NCI-H748 treated with DMSO at 0.1 percent for 48 hours (cell line): ENCODE results near the gene ST8SIA5.

Experiments used
- DNase-seq: peaks from one replicate; lab custom pipeline; 2025; lab: John Stamatoyannopoulos, UW

Gene ST8SIA5

DNA sequence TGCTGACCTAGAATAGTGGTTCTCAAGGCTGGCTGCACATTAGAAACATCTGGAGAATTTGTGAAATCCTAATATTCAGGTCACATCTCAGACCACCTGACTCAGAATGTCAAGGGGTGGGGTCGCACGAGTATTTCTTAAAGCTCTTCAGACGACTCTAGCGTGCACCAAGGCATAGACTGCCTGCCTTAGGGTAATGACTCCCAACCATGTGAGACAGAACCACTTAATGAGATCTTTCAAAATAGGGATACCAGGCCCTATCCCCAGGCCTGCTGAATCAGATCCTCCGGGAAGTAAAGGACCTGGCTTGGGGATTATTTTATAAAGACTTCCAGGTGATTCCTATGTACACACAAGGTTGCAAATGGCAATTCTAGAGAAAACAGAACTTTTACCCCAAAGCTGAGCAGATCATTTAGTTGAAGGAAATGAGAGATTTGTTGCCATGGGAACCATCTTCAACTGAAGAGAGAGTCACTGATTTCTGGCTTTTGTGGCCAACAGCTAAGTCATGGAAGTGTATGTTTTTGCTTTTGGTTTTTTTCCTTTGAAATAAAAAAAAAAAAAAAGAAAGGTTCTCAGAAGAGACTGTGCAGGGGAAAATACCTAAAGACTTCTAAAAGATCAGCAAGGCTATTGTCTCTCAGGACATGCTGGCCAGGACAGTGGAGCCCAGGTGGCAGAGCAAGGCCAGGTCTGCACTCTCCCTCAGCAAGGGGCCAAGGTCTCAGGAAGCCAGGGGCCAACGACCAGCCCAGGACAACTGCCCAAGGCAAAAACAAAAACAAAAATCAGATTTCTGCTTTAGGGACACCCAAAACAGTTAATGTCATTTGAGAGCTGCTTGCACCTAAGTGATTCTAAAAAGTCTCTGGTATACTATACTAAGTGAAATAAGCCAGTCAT, 84.5 kb downstream of the ST8SIA5 start:
- DNase-seq = no peak

DNA sequence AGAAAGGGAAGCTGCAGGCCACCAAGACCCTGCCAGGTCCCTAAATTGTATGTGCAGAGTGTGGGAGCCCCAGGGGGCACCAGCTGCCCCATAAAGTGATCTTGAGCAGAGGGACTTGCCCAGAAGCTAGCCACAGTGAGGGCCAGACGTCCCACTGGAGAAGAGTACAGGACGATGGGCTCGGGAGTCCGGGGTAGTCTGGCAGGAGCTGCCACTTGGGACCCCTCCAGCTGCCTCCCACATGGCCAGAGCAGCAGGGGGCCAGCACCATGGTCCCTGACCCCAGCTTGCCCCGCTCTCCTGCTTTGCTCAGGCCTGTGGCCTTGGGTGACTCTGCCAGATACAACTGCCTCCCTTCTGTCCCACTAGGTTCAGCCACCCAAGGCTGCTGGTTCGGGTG, 88.2 kb downstream of the ST8SIA5 start:
- DNase-seq = no peak

DNA sequence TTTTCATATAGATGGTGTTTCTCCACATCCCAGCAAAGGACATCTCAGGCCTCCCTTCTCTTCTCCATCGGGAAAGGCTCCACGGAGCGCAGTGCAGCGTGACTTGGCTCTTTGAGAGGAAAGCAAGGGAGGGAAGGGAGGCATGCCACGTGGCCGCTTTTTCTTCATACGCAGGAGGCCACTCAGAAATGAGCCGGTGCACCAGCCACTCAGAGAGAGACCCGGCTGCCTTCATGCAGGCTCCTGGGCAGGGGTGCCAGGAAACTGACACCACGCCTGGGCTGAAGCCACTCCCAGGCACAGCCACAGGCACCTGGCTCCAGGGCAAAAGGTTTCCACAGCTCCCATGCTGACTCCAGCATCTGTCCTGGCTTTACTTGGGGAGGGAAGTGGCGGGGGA, 88.7 kb downstream of the ST8SIA5 start:
- DNase-seq = no peak

DNA sequence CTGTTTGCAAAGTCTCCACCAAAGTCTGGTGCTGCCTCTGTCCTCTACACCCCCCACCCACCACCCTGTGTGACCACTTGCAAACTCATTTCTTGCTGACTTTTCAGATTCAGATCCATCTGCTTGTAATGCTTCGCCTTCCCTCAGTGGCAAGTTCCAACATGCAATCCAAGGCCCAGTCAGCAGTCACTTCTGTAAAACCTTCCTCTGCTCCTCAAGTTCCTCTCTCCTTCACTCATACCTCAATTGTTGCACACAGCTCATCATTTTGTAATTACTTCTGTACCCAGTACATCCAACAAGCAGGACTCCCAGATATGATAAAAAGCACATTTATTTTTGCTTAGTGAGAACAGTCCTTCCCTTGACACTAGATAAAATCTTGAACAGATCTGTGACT, 93.3 kb downstream of the ST8SIA5 start:
- no peak for DNase-seq

DNA sequence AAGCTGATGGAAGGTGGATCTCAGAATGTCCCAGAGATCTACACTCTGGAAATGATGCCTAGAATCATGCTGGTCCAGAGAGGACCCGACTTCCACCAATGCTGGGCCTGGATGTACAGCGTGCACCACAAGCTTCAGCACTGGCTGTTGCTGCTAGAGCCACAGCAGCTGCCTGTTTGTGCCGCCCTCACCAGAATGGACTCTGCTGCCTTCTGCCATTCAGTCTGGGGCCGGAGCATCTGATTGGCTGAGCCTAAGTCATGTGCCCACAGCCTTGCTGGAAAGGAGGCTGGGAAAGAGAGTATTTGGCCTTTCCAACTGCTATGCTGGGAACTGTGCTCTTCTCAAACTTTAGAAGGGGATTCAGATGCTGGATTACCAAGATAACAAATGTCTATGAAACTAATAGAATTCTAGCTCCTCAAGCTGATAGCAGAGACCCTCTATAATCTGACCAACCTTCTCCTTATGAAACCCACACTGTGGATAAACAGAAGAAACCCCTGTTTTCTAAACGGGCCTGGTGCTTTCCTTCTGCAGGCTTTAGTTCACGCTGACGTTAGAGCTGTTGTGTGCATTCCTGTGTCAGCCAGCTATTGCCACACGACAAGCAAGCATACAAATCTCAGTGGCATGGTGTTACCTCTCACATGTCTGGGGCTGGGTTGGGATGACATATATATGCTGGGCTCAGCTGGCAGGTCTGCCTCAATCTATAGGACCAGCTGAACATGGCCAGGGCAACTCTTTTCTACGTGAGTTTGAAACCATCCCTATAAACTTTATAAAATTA, 95.7 kb downstream of the ST8SIA5 start:
- DNase-seq = no peak

DNA sequence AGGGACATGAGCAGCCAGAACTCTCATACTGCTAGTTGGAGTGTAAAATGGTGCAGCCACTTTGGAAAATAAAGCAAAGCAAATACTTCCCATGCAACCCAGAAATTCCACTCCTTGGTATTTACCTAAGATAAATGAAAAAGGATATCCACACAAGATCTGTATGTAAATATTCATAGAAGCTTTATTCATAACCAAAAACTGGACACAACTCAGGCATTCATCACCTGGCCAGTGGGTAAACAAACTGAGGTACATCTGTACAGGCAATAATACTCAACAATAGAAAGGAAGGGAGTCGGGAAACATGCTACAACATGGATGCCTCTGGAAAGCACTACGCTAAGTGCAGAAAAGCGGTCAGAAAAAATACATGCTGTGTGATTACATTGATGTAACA, 97.4 kb downstream of the ST8SIA5 start:
- DNase-seq = no peak

DNA sequence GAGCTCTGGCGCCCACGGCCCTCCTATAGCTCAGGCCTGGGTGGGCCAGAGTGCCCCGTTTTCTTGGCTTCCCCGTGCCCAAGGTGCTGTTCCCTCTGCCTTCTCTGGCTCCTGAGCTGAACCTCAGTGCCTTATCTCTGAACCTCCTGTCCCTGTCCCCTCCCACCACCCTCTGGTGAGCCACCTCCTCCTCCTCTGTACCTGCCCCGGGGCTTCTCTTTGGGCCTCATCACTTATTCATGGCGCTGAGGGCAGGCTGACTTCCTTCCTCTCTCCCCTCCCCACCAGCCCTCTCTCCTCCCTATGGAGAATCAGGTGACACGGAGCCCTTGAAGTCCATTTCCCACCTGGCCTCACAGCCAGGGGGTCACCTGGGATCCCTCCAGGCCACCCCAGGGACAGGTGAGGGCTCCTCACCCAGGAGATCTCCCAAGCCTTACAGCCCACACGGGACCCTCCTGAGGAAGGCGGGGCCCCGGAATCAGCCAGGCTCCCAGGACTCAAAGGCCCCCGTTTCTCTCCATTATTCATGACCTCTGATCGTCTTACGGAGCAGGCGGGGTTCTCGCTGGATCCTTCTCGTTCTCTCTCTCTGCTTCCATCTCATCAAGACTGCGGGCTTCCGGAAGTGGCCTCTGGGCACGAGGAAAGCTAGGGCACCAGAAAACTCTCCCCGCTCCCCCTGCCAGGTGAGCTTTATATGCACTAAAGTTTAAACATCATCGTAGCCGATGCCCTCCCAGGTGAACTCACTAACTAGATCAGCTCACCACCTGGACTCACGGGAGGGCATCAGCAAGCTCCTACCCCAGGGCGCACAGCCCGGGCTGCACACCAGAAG, 99.5 kb downstream of the ST8SIA5 start, which contains the start of gene LOXHD1:
TSS of gene LOXHD1 (minus strand) at position 106 of the 841 bp plus-strand sequence. CDS start 187 bp downstream, outside the sequence.
- DNase-seq = no peak

DNA sequence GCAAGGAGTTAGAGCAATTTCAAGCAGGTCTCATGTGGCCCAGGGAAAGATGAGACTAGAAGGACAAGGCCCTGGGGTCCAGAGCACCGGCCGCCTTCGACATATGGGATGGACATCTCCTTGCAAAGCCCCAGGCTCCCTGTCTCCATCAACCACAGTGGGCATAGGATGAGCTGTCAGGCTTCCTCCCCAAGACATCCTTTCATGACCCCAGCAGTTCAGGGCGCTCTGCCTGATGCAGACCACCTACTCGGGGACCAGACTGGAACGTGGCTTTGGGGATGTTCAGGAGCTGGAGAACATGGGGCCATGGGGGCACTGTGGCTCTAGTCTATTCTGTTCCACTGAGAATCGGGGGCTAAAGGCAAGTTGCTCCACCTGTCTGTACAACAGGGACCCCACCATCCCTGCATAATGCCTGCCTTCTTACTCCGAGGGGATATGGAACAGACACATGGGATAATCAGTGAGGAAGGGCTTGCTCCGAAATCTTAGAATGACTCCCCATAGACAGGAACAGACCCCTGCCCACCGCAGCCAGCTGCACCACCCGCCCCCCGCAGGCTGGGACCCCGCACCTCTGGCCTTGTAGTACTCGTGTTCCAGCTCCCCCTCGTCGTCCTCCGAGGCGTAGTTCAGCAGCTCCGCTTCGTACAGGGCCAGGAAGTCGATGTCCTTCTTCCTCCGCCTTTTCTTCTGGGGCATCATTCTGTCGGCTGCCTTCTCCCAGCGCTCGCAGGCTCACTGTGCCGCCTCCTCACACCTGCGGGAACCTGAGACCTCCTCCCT, 100.3 kb downstream of the ST8SIA5 start:
- DNase-seq = no peak

DNA sequence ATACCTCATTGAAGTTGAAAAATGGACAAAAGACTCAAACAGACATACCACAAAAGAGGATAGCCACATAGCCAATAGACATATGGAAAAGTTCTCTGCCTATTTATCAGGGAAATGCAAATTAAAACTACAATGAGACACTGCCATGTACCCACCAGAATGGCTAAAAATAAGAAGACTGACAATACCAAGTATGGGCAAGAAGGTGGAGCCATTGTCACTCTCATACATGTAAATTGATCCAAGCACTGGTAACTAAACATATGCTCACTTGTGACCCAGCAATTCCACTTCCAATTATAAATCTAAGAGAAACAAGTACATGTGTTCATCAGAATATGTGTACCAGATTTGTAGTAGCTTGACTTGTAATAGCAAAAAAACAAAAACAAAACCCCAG, 104.5 kb downstream of the ST8SIA5 start:
- DNase-seq = no peak

DNA sequence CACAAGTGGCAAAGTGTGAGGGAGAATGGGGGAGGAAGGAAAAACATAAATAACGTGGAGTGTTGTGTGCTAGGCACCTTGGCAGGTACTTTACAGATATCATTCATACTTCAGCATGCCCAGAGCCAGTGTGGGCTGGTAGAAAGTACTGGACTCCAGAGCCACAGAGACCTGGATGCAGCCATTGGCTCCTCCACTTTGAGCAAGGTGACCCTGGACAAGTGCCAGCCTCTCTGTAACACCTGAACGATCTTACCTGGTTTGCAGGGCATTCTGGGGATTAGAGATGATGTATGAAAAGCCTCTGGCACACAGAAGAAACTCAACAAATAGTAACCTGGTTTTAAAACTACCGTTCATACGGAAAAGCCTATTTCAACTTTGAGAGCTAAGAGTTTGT, 106.2 kb downstream of the ST8SIA5 start:
- no peak for DNase-seq

DNA sequence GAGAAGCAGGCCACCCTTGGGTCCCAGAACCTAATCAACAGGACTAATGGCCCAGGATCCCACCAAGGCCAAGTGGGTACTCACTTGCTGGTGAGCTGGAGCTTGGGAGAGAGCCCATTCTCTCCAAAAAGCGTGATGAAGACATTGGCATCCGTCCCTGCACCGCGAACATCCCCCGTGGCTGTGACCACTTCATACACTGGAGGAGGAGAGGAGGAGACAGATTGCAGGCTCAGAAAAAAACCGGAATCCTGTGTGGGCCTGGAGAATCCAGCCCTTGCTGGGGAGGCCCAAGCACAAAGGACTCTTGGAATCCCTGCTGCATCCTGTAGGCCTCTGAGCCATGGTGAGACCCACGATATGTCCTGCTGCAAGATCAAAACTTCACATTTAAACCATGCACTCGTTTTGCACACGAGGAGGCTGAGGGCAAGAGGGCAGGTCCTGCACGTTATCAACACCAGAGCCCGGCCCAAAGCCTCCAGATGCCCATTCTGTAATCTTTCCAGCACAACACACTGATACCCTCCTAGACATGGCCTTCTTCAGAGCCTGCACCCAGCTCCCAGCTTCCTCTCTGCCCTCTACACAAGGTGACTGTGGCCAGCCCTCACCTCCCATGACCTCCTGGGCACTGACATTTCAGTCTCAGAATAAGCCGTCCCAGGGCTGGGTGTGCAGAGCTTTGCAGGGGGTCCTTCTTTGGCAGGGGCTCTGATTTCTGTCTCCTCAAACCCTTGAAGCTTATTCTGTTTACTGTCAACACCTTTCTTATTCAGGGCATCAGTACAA, 107.6 kb downstream of the ST8SIA5 start:
- DNase-seq = no peak

DNA sequence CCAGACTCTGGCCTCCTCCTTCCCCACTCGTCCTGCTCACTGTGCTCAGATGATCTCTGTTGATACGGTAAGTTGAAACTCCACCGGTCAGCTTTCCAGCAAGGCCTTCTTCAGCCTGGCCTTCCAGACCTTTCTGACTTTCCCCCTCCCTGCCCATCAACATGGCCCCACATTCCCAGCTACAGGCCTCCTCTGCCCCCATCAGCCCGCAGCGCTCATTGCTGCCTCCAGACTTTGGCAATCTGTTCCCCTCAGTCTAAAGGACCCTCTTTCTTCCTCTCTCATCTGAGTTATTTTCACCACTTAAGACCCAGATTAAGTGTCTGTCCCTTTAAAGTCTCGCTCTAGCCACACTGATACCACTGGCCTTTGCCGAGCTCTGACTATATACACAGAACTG, 110.4 kb downstream of the ST8SIA5 start:
- DNase-seq = no peak

DNA sequence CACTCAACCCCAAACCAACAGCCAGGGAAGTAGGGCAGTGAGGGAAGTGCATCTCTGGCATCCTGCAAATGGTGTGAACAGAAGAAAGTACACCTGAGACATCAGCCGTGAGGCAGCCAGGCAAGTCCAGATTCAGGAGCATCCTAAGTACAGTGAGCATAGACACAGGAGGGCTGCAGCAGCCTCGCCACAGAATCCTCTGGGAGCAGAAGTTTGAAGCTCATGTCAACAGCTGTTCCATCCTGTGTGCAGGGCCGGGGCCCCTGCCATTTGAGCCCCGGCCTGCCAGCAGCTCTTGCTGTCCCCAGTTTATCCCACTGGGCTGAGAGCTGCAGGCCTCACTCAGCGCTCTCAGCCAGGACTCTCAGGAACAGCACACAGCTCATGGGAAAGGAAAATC, 114.3 kb downstream of the ST8SIA5 start:
- DNase-seq = no peak

DNA sequence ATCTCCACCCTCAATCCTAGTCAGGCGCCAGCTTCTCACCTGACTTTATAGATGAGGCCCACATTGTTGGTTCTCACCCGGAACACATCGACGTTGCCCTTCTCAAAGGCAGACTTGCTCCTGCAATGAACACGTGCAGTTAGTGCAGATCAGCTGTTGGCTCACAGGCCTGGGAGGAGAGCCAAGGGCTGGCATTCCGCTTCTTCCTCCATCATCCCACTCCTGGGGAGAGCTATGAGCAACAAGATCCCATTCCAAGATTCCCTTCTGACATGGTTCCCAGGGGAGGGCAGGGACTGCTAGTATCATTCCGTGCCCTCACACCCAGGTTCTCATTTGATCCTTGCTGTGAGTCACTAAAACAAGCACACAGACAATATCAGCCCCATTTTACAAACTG, 114.9 kb downstream of the ST8SIA5 start:
- DNase-seq = no peak

DNA sequence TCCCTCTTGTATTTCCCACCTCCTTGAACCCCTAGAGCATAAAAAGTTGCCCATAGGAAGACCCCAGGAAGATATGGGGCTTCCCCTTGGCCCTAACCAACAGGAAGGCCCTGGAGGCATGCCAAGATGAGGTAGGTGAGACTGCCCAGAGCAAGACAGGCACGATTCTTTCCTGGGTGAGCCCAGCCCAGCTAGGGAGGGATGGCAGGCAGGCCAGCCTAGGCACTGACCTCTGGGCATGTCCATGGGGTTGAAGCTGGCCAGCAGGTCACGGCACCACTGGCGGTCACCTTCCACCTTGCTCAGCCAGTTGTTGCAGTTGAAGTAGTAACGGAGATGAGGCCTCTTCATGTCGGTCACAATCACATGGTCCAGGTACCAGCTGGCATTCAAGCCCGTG, 117.5 kb downstream of the ST8SIA5 start:
- no peak for DNase-seq

DNA sequence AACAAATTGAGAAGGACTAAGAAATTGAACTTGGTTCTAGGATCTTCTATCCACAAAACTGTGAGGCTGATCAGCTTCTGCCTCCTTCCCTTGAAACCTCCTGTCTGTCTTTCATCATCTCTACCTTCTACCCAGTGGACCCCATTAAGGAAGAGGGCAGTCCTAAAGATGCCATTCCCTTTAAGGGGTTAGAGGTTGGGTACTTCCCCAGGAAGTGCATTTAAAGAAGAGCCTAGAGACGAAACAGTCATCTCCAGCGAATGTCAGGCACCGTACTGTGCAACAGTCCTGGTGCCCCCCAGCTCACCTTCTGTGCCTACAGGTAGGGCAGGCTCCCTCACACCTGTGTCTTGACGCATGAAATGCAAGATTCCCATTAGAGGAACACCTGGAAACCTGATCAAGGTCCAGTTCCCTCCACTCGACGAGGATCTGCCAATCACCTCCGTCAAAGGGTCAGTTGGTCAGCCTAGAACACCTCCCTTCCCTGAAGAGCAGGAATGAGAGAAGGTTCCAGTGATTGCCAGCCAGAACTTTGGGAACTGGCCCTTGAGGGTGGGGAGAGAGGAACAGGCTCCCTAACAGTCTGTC, 120.7 kb downstream of the ST8SIA5 start:
- no peak for DNase-seq

DNA sequence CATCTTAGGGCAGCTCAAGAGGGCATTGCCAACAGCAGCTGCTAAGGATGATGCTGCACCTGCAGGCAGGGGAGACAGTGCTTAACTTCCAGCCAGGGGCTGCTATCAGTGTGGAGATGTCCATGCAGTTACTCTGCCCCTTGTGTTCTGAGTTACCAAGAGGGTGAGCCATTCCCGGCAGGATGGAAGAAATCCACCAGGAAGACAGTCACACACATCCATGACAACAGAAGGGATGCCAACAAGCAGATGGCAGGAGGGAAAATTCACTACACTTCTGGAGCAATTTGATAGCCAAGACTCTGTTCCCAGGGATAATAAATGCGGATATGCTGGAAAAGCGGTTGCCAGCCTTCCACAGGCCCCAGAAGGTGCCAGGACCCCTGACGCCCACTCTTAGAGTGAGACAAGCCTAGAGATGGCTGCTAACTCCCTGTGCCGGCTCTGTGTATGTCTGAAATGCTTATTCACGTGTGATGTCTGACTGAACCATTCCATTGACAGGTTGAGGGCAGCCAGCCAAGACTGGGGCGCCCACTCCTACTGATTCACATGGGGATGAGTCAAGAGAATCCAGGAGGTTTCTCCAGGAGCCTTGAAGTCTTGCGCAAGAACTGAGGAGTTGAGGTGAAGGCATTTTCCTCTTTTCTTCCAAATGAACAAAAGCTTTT, 124.3 kb downstream of the ST8SIA5 start:
- no peak for DNase-seq

DNA sequence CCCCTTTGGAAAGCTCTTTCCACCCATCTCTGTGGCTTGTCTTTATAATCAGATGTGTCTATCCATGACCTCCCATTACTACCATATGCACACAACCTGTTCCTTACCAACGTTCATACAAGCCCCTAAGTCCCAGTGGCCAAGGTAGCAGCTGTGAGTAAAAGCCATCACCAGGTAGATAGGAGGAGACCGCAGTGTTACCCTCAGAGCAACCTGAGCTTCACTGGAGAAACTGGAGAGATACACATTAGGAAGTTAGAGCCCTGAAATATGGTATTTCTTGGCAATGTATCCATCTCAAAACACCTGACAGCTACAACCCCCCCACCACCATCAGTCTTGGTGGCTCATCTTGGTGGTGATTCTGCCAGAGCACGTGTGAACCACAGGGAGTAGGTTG, 125.9 kb downstream of the ST8SIA5 start:
- no peak for DNase-seq

DNA sequence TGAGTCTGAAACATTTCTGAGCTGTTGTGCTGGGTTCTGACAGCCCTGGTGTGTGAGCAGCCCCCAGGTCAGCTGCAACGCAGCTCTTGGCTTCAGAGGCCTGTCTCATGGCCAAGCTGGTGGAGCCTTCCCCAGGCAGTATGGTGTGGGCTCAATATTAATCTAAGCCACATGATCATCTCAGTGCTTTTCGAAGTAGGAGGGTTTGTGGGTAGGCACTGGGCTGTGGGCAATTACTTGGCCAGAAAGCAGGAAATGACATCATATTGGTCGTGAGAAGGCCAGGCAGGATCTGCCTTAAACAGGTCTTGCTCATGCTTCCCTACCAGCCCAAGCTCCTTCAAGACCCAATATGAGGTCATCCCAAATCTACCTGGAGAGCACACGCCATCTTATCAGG, 126.7 kb downstream of the ST8SIA5 start:
- no peak for DNase-seq

DNA sequence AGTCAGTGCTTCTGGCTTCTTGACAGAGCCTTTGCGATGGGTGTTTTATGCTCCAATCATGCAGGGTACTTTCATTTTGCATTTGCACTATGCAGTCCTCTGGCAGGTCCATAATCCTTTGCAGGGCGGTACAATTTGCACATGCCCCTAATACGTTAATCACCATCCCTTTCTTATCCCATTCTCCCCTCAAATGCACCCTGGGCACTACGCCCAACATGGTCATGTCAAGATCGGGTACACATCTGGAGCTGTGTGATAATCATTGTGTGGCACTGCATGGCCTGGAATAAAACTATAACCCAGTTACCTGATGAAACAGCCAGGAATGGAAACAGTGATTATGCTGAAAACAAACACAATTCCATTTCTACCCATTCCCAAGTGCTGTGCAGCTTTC, 127.5 kb downstream of the ST8SIA5 start:
- no peak for DNase-seq
